IMR-90 (cell line): ENCODE results near the gene DGKB. TPM values are rescaled to one million over a fixed set of nuclear protein-coding genes. Genes with fewer than 3 reads are reported as not detected.

Experiments used
- ATAC-seq: fragments of 200-7000 bp; cut with Tn5 transposase; 2 replicates; pipeline ENCODE4 v1.9.1; 2020; ENCODE audit warnings: low read depth, mild to moderate bottlenecking, moderate library complexity
- BruUV-seq: library from RNA; stranded (reverse); fragments of 400-500 nt; replicated peaks from 2 replicates; lab custom pipeline; 2021; lab: Mats Ljungman, UMichigan
- CTCF ChIA-PET: fragments of 300-600 bp; formaldehyde crosslinking; extraction: SDS; loops from one replicate; lab custom pipeline; 2021; ENCODE audit warnings: antibody characterized with exemption; lab: Yijun Ruan, JAX
- POLR2A ChIA-PET: fragments of 300-600 bp; sonication (Branson Sonifier 250); formaldehyde crosslinking; loops from one replicate; lab custom pipeline; 2022; ENCODE audit warnings: antibody characterized with exemption; ENCODE audit not compliant: unreplicated experiment; lab: Charles Lee
- DNase-seq: peaks from one replicate; pipeline ENCODE4 v3.0.0; 2013
- H2AFZ ChIP-seq: replicated peaks from 2 replicates; pipeline ENCODE3; 2013; ENCODE audit warnings: low read length, mild to moderate bottlenecking; ENCODE audit not compliant: poor library complexity
- H2AK5ac ChIP-seq: 2 replicates; pipeline ENCODE4 v1.6.1; 2013; ENCODE audit warnings: low read depth, low read length, inconsistent platforms
- H2AK9ac ChIP-seq: replicated peaks from 2 replicates; pipeline ENCODE3; 2013; ENCODE audit warnings: mild to moderate bottlenecking, low read depth, low read length, moderate library complexity; ENCODE audit not compliant: poor library complexity
- H2BK120ac ChIP-seq: 2 replicates; pipeline ENCODE4 v1.6.1; 2013; ENCODE audit warnings: low read depth, low read length, inconsistent platforms
- H2BK15ac ChIP-seq: 3 replicates; pipeline ENCODE4 v1.6.1; 2013; ENCODE audit warnings: low read depth, low read length, inconsistent platforms
- H2BK20ac ChIP-seq: 2 replicates; pipeline ENCODE4 v1.6.1; 2013; ENCODE audit warnings: low read depth, mild to moderate bottlenecking, inconsistent platforms, low read length, moderate library complexity
- H2BK5ac ChIP-seq: 2 replicates; pipeline ENCODE4 v1.6.1; 2013; ENCODE audit warnings: mild to moderate bottlenecking, low read depth, low read length, inconsistent platforms; ENCODE audit not compliant: poor library complexity, severe bottlenecking
- H3K14ac ChIP-seq: replicated peaks from 2 replicates; pipeline ENCODE4 v1.6.1; 2013; ENCODE audit warnings: low read depth, low read length, inconsistent platforms
- H3K18ac ChIP-seq: 2 replicates; pipeline ENCODE4 v1.6.1; 2013; ENCODE audit warnings: low read depth, low read length, control low read depth
- H3K23ac ChIP-seq: 2 replicates; pipeline ENCODE4 v1.6.1; 2013; ENCODE audit warnings: low read depth, low read length, inconsistent platforms
- H3K27ac ChIP-seq: 2 replicates; pipeline ENCODE4 v1.5.1; 2013; ENCODE audit warnings: mild to moderate bottlenecking, control low read depth, low read length; ENCODE audit not compliant: insufficient read depth
- H3K27me3 ChIP-seq: 2 replicates; pipeline ENCODE4 v1.6.1; 2013; ENCODE audit warnings: low read length; ENCODE audit not compliant: control insufficient read depth, insufficient read depth
- H3K36me3 ChIP-seq: 2 replicates; pipeline ENCODE4 v1.6.1; 2013; ENCODE audit warnings: low read length, mixed read lengths; ENCODE audit not compliant: control insufficient read depth, insufficient read depth
- H3K4ac ChIP-seq: 2 replicates; pipeline ENCODE4 v1.6.1; 2013; ENCODE audit warnings: low read depth, low read length, inconsistent platforms
- H3K4me1 ChIP-seq: 2 replicates; pipeline ENCODE4 v1.6.1; 2013; ENCODE audit warnings: low read length, mixed read lengths; ENCODE audit not compliant: control insufficient read depth, insufficient read depth
- H3K4me2 ChIP-seq: 2 replicates; pipeline ENCODE4 v1.6.1; 2013; ENCODE audit warnings: low read depth, mild to moderate bottlenecking, control low read depth, low read length, moderate library complexity
- H3K4me3 ChIP-seq: 2 replicates; pipeline ENCODE4 v1.5.1; 2013; ENCODE audit warnings: low read depth, mild to moderate bottlenecking, control low read depth, low read length, moderate library complexity; ENCODE audit not compliant: insufficient read depth
- H3K56ac ChIP-seq: 2 replicates; pipeline ENCODE4 v1.6.1; 2013; ENCODE audit warnings: low read length, inconsistent platforms; ENCODE audit not compliant: insufficient read depth; ENCODE audit errors: extremely low read depth
- H3K79me1 ChIP-seq, 2 experiments: 2 replicates each; pipeline ENCODE4 v1.6.1; 2013; ENCODE audit warnings: low read length in 2 of 2, inconsistent platforms in 1 of 2, low read depth in 1 of 2
- H3K9ac ChIP-seq: 2 replicates; pipeline ENCODE4 v1.6.1; 2013; ENCODE audit warnings: low read depth, low read length, control low read depth
- H3K9me1 ChIP-seq: 2 replicates; pipeline ENCODE4 v1.6.1; 2013; ENCODE audit warnings: low read length, inconsistent platforms; ENCODE audit not compliant: insufficient read depth
- H3K9me3 ChIP-seq: 2 replicates; pipeline ENCODE4 v1.6.1; 2013; ENCODE audit warnings: low read length; ENCODE audit not compliant: control insufficient read depth, insufficient read depth
- H4K20me1 ChIP-seq: 2 replicates; pipeline ENCODE4 v1.6.1; 2013; ENCODE audit warnings: low read length, inconsistent platforms; ENCODE audit not compliant: insufficient read depth
- H4K5ac ChIP-seq: 2 replicates; pipeline ENCODE4 v1.6.1; 2013; ENCODE audit warnings: mild to moderate bottlenecking, low read depth, low read length, control low read depth
- H4K8ac ChIP-seq, 2 experiments: 2 replicates each; pipeline ENCODE4 v1.6.1; 2013; ENCODE audit warnings: low read depth in 2 of 2, low read length in 2 of 2, control low read depth in 1 of 2, inconsistent platforms in 1 of 2
- H4K91ac ChIP-seq: 2 replicates; pipeline ENCODE4 v1.6.1; 2013; ENCODE audit warnings: low read depth, low read length, inconsistent platforms; ENCODE audit not compliant: insufficient read depth
- BHLHE40 ChIP-seq: fragments of 150-350 bp; IDR thresholded peaks from 2 replicates; pipeline ENCODE4 v1.6.1; 2016; ENCODE audit warnings: mild to moderate bottlenecking, low read depth, low read length
- CEBPB ChIP-seq: IDR thresholded peaks from 2 replicates; pipeline ENCODE4 v1.6.1; 2012; ENCODE audit warnings: low read depth, low read length, improper control_type of control experiment
- CHD1 ChIP-seq: IDR thresholded peaks from 2 replicates; pipeline ENCODE4 v1.6.1; 2012; ENCODE audit warnings: low read depth, low read length, improper control_type of control experiment
- FOS ChIP-seq: fragments of 150-350 bp; IDR thresholded peaks from 2 replicates; pipeline ENCODE4 v1.6.1; 2016; ENCODE audit warnings: low read depth, low read length
- MAFK ChIP-seq: IDR thresholded peaks from 2 replicates; pipeline ENCODE4 v1.6.1; 2012; ENCODE audit warnings: low read depth, low read length, improper control_type of control experiment
- MAZ ChIP-seq: IDR thresholded peaks from 2 replicates; pipeline ENCODE4 v1.6.1; 2012; ENCODE audit warnings: low read depth, mild to moderate bottlenecking, low read length, improper control_type of control experiment, moderate library complexity, borderline replicate concordance
- MXI1 ChIP-seq: IDR thresholded peaks from 2 replicates; pipeline ENCODE4 v1.6.1; 2012; ENCODE audit warnings: low read depth, mild to moderate bottlenecking, low read length, moderate library complexity, borderline replicate concordance
- NFE2L2 ChIP-seq: fragments of 150-350 bp; IDR thresholded peaks from 2 replicates; pipeline ENCODE4 v1.6.1; 2016; ENCODE audit warnings: low read depth, mild to moderate bottlenecking, low read length
- POLR2A ChIP-seq: IDR thresholded peaks from 2 replicates; pipeline ENCODE4 v1.6.1; 2012; ENCODE audit warnings: mild to moderate bottlenecking, low read depth, low read length
- RAD21 ChIP-seq: IDR thresholded peaks from 2 replicates; pipeline ENCODE4 v1.6.1; 2012; ENCODE audit warnings: low read length, improper control_type of control experiment
- RCOR1 ChIP-seq: IDR thresholded peaks from 2 replicates; pipeline ENCODE4 v1.6.1; 2012; ENCODE audit warnings: mild to moderate bottlenecking, low read length, improper control_type of control experiment; ENCODE audit not compliant: insufficient replicate concordance
- RFX5 ChIP-seq: IDR thresholded peaks from 2 replicates; pipeline ENCODE4 v1.8.0; 2012; ENCODE audit warnings: low read depth, mild to moderate bottlenecking, low read length, moderate library complexity
- SMC3 ChIP-seq: fragments of 150-350 bp; IDR thresholded peaks from 2 replicates; pipeline ENCODE4 v1.6.1; 2016; ENCODE audit warnings: low read depth, mild to moderate bottlenecking, antibody characterized with exemption, low read length, moderate library complexity
- dilution Hi-C: fragments of 300-500 bp; cut with HindIII; formaldehyde crosslinking; loops from one replicate; pipeline ENCODE4 v1.14.3; 2018; ENCODE audit warnings: low sequenced_read_pairs; ENCODE audit not compliant: unreplicated experiment
- in situ Hi-C: fragments of 300-500 bp; cut with MboI; formaldehyde crosslinking; loops from 3 replicates; pipeline ENCODE4 v1.14.3; 2019; ENCODE audit warnings: low sequenced_read_pairs, inconsistent platforms, mixed read lengths
- intact Hi-C: fragments of 100-400 bp; cut with micrococcal nuclease; formaldehyde crosslinking; loops from 2 replicates; pipeline ENCODE4 v1.10.0; 2022
- polyA plus RNA-seq, 3 experiments: library from polyadenylated mRNA; depleted of rRNA; stranded (reverse); fragments of >200 nt; gene quantifications; 2 replicates each; pipeline ENCODE4 v1.2.3, GENCODE V29; 2012; ENCODE audit warnings: low replicate concordance in 1 of 3
- total RNA-seq: library from RNA; depleted of rRNA; stranded (reverse); fragments of >200 nt; gene quantifications from 2 replicates; pipeline ENCODE4 v1.2.3, GENCODE V29; 2012
- TF ChIP-seq, protein P1 (sequence below): conservative IDR thresholded peaks from 2 replicates; pipeline ENCODE4 v1.5.1; 2012; ENCODE audit warnings: mild to moderate bottlenecking, low read depth, low read length, improper control_type of control experiment
- TF ChIP-seq, protein P2 (sequence below): fragments of 150-350 bp; IDR thresholded peaks from 2 replicates; pipeline ENCODE4 v1.6.1; 2017; ENCODE audit warnings: mild to moderate bottlenecking, antibody characterized with exemption, low read length, low read depth
- TF ChIP-seq, protein P3 (sequence below): fragments of 150-350 bp; IDR thresholded peaks from 2 replicates; pipeline ENCODE4 v1.6.1; 2016; ENCODE audit warnings: low read depth, mild to moderate bottlenecking, low read length, moderate library complexity, borderline replicate concordance

DGKB gene
- total and polyA plus RNA-seq, 2 of the 4 experiments (the other 2 are of a cell fraction): not detected

DNA sequence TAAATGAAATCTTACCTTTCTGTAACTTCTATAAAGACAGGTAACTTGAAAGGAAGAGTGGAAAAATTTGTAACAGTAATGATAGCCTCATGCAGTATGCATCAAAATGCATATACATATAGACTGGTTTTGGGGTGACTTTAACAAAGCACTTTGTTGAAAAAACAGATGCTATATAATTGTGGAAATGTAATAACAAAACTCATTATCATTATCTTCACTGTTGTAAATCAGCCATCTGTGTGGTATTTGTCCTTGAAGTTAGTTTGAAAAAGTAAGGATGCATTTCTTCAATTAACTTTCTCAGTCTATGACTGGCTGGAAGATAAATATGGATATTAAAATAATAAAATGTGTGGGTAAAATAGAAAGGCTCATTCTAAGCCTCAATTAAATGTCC is 6.1 kb upstream of the DGKB start:
- H2BK15ac ChIP-seq: no peak overlapping the region
- no peak overlapping the region for H2AK5ac ChIP-seq
- H3K79me1 ChIP-seq: no peaks in the 10 kb centered on the region
- no TSS peak for BruUV-seq
- H4K8ac ChIP-seq: no peak overlapping the region
- H2BK5ac ChIP-seq: no peak overlapping the region
- H2AK9ac ChIP-seq: no peak overlapping the region
- H3K27me3 ChIP-seq: no peaks in the 10 kb centered on the region
- H3K18ac ChIP-seq: no peak overlapping the region
- H3K4ac ChIP-seq: no peak overlapping the region
- H2AFZ ChIP-seq: no peak overlapping the region
- TF ChIP-seq MXI1 (no peak), NFE2L2 (no peak), CHD1 (no peak), FOS (no peak), MAZ (no peak), BHLHE40 (no peak), CEBPB (no peak), RFX5 (no peak), MAFK (no peak), RAD21 (no peak), SMC3 (no peak), POLR2A (no peak), RCOR1 (no peak)
- TF ChIP-seq, protein P1, sequence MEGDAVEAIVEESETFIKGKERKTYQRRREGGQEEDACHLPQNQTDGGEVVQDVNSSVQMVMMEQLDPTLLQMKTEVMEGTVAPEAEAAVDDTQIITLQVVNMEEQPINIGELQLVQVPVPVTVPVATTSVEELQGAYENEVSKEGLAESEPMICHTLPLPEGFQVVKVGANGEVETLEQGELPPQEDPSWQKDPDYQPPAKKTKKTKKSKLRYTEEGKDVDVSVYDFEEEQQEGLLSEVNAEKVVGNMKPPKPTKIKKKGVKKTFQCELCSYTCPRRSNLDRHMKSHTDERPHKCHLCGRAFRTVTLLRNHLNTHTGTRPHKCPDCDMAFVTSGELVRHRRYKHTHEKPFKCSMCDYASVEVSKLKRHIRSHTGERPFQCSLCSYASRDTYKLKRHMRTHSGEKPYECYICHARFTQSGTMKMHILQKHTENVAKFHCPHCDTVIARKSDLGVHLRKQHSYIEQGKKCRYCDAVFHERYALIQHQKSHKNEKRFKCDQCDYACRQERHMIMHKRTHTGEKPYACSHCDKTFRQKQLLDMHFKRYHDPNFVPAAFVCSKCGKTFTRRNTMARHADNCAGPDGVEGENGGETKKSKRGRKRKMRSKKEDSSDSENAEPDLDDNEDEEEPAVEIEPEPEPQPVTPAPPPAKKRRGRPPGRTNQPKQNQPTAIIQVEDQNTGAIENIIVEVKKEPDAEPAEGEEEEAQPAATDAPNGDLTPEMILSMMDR: no peak
- TF ChIP-seq, protein P2, sequence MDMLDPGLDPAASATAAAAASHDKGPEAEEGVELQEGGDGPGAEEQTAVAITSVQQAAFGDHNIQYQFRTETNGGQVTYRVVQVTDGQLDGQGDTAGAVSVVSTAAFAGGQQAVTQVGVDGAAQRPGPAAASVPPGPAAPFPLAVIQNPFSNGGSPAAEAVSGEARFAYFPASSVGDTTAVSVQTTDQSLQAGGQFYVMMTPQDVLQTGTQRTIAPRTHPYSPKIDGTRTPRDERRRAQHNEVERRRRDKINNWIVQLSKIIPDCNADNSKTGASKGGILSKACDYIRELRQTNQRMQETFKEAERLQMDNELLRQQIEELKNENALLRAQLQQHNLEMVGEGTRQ: no peak
- TF ChIP-seq, protein P3, sequence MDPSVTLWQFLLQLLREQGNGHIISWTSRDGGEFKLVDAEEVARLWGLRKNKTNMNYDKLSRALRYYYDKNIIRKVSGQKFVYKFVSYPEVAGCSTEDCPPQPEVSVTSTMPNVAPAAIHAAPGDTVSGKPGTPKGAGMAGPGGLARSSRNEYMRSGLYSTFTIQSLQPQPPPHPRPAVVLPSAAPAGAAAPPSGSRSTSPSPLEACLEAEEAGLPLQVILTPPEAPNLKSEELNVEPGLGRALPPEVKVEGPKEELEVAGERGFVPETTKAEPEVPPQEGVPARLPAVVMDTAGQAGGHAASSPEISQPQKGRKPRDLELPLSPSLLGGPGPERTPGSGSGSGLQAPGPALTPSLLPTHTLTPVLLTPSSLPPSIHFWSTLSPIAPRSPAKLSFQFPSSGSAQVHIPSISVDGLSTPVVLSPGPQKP: no peak
- ChIA-PET POLR2A (no interaction called here), CTCF (no interaction called here)
- no peak overlapping the region for H3K27ac ChIP-seq
- no peak overlapping the region for H3K4me2 ChIP-seq
- ATAC-seq (no peak), DNase-seq (no peak)
- H2BK120ac ChIP-seq: no peak overlapping the region
- H4K5ac ChIP-seq: no peak overlapping the region
- no peak overlapping the region for H3K14ac ChIP-seq
- H4K91ac ChIP-seq: no peak overlapping the region
- no peaks in the 10 kb centered on the region for H3K4me1 ChIP-seq
- dilution Hi-C loops: no loop called here
- in situ Hi-C loops: no loop called here
- H2BK20ac ChIP-seq: no peak overlapping the region
- no peak overlapping the region for H3K56ac ChIP-seq
- no peak overlapping the region for H3K23ac ChIP-seq
- no peak overlapping the region for H3K4me3 ChIP-seq
- no peak overlapping the region for H3K9ac ChIP-seq
- no peaks in the 10 kb centered on the region for H3K36me3 ChIP-seq
- intact Hi-C loops: no loop called here
- no peaks in the 10 kb centered on the region for H4K20me1 ChIP-seq
- no peaks in the 10 kb centered on the region for H3K9me1 ChIP-seq
- no peaks in the 10 kb centered on the region for H3K9me3 ChIP-seq
